SU-DHL-6 (cell line): Measurements from ENCODE around the gene BMP3.

Experiments used
- H2AFZ ChIP-seq: fragments of 200-600 bp; sonication (generic); 2 replicates; pipeline ENCODE4 v1.6.1; 2014; ENCODE audit warnings: low read depth, mild to moderate bottlenecking, moderate library complexity, mixed read lengths, antibody characterized with exemption, low read length; ENCODE audit not compliant: severe bottlenecking
- H3F3A ChIP-seq: fragments of 200-600 bp; shearing (Covaris generic); 2 replicates; pipeline ENCODE4 v1.6.0; 2016; ENCODE audit warnings: antibody characterized with exemption, mild to moderate bottlenecking; ENCODE audit not compliant: insufficient read depth
- H3K27ac ChIP-seq: fragments of 200-600 bp; sonication (generic); 2 replicates; pipeline ENCODE4 v1.5.1; 2016; ENCODE audit warnings: low read depth, mild to moderate bottlenecking, low read length, moderate library complexity, mixed read lengths
- H3K27me3 ChIP-seq: fragments of 200-600 bp; sonication (generic), shearing (Covaris generic); 2 replicates; pipeline ENCODE4 v1.6.0; 2014; ENCODE audit warnings: mild to moderate bottlenecking, low read length
- H3K36me3 ChIP-seq: fragments of 200-600 bp; sonication (generic); 2 replicates; pipeline ENCODE4 v1.6.1; 2014; ENCODE audit warnings: mild to moderate bottlenecking, low read length, mixed read lengths
- H3K4me2 ChIP-seq: fragments of 300-600, 200-600 bp; shearing (Covaris generic), sonication (generic); 2 replicates; pipeline ENCODE4 v1.6.0; 2014; ENCODE audit warnings: low read length, low read depth, mild to moderate bottlenecking; ENCODE audit not compliant: poor library complexity, severe bottlenecking
- H3K4me3 ChIP-seq: fragments of 200-600 bp; sonication (generic); 2 replicates; pipeline ENCODE4 v1.5.1; 2014; ENCODE audit warnings: antibody characterized with exemption, low read length, mild to moderate bottlenecking, mixed read lengths; ENCODE audit not compliant: insufficient read depth, poor library complexity, severe bottlenecking
- H3K79me2 ChIP-seq: fragments of 200-600 bp; sonication (generic); 2 replicates; pipeline ENCODE4 v1.6.1; 2014; ENCODE audit warnings: mild to moderate bottlenecking, low read length, moderate library complexity; ENCODE audit not compliant: insufficient read depth
- H3K9ac ChIP-seq: fragments of 200-600 bp; sonication (generic); 2 replicates; pipeline ENCODE4 v1.7.0; 2014; ENCODE audit warnings: mild to moderate bottlenecking, low read length
- H3K9me2 ChIP-seq: fragments of 200-600 bp; sonication (generic); replicated peaks from 2 replicates; pipeline ENCODE4 v1.6.1; 2014; ENCODE audit warnings: low read length; ENCODE audit not compliant: insufficient read depth
- H3K9me3 ChIP-seq: fragments of 200-600 bp; sonication (generic); 2 replicates; pipeline ENCODE4 v1.6.1; 2014; ENCODE audit warnings: low read length, mixed read lengths; ENCODE audit not compliant: insufficient read depth
- H4K20me1 ChIP-seq: fragments of 200-600 bp; sonication (generic); 2 replicates; pipeline ENCODE4 v1.6.1; 2014; ENCODE audit warnings: low read depth, mild to moderate bottlenecking, antibody characterized with exemption, low read length, moderate library complexity, mixed read lengths
- CTCF ChIP-seq: fragments of 200-600 bp; sonication (generic); IDR thresholded peaks from one replicate; pipeline ENCODE4 v1.5.1; 2017; ENCODE audit warnings: antibody characterized with exemption, mild to moderate bottlenecking, low read length, moderate library complexity; ENCODE audit not compliant: insufficient read depth, poor library complexity, severe bottlenecking
- EZH2phosphoT487 ChIP-seq: fragments of 200-600 bp; sonication (generic), shearing (Covaris generic); conservative IDR thresholded peaks from 2 replicates; pipeline ENCODE4 v1.6.1; 2018; ENCODE audit warnings: mild to moderate bottlenecking, antibody characterized with exemption, low read length, moderate library complexity, mixed read lengths

BMP3 gene

GRCh38 chr4:81049330-81049729 is 18.8 kb downstream of the BMP3 start:
- Histone ChIP-seq H3K9ac (no peak overlapping the region), H4K20me1 (no peaks in the 10 kb centered on the region), H3K9me2 (no peaks in the 10 kb centered on the region), H3K79me2 (peaks cover 28% of the 10 kb centered on the region; the same call in 1 of the 2 replicates), H3F3A (no peaks in the 10 kb centered on the region), H3K4me3 (no peak overlapping the region), H2AFZ (no peak overlapping the region), H3K4me2 (no peak overlapping the region), H3K27me3 (no peaks in the 10 kb centered on the region), H3K9me3 (no peaks in the 10 kb centered on the region), H3K36me3 (peaks cover 5% of the 10 kb centered on the region; the same call in 1 of the 2 replicates), H3K27ac (peak overlapping the region; percentile 51)
- no peak for TF ChIP-seq EZH2phosphoT487
- TF ChIP-seq CTCF, result no peak

GRCh38 chr4:81049907-81050306 is 19.4 kb downstream of the BMP3 start:
- Histone ChIP-seq H2AFZ (no peak overlapping the region), H3K27me3 (no peaks in the 10 kb centered on the region), H3K79me2 (peaks cover 32% of the 10 kb centered on the region; the same call in 1 of the 2 replicates), H3F3A (no peaks in the 10 kb centered on the region), H3K9me3 (no peaks in the 10 kb centered on the region), H3K36me3 (peaks cover 5% of the 10 kb centered on the region; the same call in 1 of the 2 replicates), H3K9me2 (no peaks in the 10 kb centered on the region), H3K4me2 (peak overlapping the region; percentile 27), H3K9ac (peak overlapping the region; percentile 18; the same call in 1 of the 2 replicates), H3K4me3 (no peak overlapping the region), H4K20me1 (no peaks in the 10 kb centered on the region), H3K27ac (peak overlapping the region; percentile 51)
- TF ChIP-seq CTCF (no peak), EZH2phosphoT487 (no peak)

- no peak overlapping the region for H3K4me3 ChIP-seq
- no peaks in the 10 kb centered on the region for H3K9me2 ChIP-seq
- H3K9ac ChIP-seq, result peak overlapping the region; percentile 26
- H3K27me3 ChIP-seq, result no peaks in the 10 kb centered on the region
- H2AFZ ChIP-seq, result no peak overlapping the region
- H3K36me3 ChIP-seq, result no peaks in the 10 kb centered on the region
- no peak for TF ChIP-seq EZH2phosphoT487
- TF ChIP-seq CTCF, result peak; percentile 54
- H3K79me2 ChIP-seq, result peaks cover 36% of the 10 kb centered on the region; the same call in 1 of the 2 replicates
- peak overlapping the region; percentile 48 for H3K4me2 ChIP-seq
- H3F3A ChIP-seq, result no peaks in the 10 kb centered on the region
- no peaks in the 10 kb centered on the region for H3K9me3 ChIP-seq
- H3K27ac ChIP-seq, result peak overlapping the region; percentile 81
- no peaks in the 10 kb centered on the region for H4K20me1 ChIP-seq
These were observed 21.9 kb downstream of the BMP3 start for GRCh38 chr4:81052119-81053068.
